Activated CD8-positive, alpha-beta memory T cell treated with anti-CD3 and anti-CD28 coated beads for 1 hour (primary cell): ENCODE results near the gene MYADM.

ENCODE experiments used
- DNase-seq, 2 donors: peaks; one replicate each; pipeline ENCODE4 v3.0.0-alpha.2; 2020; ENCODE audit warnings: low read depth in 1 of 2; ENCODE audit errors: extremely low read depth in 1 of 2

Gene MYADM

DNA sequence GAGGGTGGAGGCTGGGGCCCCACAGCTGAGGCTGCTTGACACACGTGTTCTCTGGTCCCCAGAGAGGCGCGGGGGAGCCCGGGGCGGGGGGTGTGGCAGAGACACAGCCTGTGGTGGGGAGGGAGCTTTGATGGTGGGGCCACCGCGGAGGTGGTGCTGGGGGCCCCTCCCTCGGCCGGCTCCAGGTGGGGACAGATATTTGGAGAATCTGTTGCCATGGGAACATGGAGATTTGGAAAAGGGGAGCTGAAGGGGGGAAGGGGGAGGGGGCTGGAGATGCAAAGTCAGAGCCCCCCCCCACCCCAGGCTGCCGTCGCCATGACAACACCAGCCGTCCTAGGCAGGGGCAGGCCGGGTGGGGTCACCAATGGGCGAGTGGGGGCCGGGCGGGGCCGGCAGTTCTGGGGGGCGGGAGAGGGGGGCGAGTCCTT is 15.6 kb downstream of the MYADM start:
- no peak for DNase-seq

DNA sequence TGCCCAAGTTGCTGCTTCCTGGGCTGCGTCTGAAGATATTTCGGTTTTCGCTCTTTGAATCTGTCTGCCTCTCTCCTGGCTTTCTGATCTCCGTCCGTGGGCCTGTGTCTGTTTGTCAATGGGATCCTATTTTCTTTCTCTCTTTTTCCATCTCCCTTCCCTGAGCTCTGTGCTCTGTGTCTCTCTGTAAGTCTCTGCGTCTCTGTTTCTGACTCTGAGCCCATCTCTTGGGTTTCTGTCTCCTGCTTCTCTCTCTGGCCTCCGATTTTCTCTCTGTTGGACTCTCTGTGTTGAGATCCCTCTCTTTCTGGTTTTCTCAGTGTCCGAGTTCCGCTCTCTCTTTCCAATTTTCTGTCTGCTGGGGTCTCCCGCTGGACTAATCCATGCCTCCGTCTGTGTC is 16.1 kb downstream of the MYADM start:
- DNase-seq = no peak

DNA sequence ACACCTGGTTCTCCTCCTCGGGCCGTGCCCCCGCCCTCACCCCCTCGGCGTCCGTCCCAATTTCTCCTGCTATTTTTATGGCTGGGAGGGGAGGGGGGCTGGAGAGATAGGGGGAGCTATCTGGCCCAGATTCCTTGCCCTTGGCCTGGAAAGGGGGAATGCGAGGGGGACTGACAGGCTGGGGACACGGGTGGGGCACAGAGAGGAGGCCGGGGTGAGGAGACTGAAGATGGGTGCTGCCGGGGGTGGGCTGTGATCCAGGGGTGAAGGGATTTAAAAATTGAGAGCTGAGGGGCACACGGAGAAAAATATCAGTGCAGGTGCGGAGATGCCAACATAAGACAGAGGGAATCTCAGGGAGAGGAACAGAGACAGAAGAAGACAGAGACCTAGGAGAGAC is 16.6 kb downstream of the MYADM start:
- no peak for DNase-seq

DNA sequence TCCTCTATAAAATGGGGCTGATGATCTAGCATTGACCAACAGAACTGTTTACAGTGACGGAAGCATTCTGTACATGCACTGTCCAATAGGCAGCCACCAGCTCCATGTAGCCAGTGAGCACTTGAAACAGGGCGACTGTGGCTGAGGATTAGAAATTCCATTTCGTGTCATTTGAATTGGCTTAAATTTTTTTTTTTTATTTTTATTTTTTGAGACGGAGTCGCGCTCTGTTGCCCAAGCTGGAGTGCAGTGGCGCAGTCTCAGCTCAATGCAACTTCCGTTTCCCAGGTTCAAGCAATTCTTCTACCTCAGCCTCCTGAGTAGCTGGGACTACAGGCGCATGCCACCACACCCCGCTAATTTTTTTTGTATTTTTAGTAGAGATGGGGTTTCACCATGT is 17.4 kb downstream of the MYADM start:
- DNase-seq = no peak

DNA sequence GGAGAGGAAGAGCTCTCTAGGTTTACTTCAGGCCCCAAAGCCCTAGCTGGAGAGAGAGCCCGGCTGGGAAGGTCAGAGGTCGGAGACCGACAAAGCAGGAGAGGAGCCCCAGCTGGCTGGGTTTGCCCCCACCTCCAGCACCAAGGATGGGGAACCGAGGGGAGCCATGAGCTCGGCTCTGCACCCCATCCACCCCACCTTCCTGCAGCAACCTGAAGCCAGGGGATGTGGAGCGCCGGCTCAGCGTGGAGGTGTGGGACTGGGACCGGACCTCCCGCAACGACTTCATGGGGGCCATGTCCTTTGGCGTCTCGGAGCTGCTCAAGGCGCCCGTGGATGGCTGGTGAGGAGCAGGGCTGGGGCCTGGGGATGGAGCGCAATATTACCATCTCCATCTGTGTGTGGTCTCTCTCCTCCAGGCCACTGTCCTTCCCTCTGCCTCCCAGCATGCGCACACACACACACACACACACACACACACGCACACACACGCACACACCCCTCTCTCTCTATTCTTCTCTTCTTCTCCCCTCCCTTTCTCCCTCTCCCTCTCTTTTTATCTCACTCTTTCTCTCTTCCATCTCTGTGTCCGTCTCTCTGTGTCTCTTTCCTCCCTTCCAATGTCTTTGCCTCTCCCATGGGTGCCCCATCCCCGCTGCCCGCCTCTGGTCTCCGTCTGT is 24.8 kb downstream of the MYADM start:
- no peak for DNase-seq

DNA sequence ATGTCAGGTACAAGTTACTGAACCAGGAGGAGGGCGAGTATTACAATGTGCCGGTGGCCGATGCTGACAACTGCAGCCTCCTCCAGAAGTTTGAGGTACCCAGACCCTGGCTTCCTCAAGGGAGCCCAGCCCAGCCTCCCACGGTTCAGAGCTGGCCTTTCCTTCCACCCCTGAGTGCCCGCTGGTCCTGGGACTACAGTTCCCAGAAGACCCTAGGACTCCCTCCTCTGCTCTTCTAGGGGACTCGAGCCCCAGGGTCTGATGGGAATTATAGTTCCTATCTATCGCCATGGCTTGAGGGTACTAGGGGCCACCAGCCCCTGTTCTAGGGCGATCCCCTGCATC is 25.3 kb downstream of the MYADM start:
- DNase-seq = no peak

DNA sequence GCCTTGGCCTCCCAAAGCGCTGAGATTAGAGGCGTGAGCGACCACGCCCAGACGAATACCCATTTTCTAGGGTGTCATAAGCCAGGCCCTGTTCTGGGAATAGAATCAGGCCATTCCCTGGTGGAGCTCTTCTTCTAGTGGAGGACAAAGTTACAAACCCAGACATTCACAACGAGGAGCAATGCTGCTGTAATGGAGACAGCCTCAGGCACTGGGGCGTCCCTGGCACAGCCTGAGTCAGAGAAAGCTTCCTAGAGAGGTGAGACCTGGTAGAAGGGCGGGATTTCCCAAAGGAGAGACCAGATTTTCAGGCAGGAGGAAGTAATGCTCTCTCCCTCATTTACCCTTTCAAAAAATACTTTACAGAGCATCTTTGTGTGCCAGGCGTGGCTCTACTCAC is 27.0 kb downstream of the MYADM start:
- no peak for DNase-seq

DNA sequence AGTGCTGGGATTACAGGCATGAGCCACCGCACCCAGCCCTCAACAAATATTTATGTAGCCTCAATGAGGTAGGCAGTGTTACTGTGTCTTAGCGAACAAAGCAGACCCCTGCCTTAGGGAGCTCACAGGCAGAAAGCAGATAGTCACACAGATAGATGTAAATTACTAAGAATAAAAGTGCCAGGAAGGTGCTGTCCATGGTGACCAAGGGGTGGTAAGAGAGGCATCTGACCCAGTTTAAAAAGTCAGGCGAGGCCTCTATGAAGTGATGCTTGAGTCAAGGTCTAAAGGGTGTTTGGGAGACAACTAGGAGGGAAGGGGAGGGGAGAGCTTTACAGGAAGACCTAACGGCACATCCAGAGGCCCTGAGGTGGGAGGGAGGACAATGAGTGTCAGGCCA is 29.0 kb downstream of the MYADM start:
- DNase-seq = no peak

DNA sequence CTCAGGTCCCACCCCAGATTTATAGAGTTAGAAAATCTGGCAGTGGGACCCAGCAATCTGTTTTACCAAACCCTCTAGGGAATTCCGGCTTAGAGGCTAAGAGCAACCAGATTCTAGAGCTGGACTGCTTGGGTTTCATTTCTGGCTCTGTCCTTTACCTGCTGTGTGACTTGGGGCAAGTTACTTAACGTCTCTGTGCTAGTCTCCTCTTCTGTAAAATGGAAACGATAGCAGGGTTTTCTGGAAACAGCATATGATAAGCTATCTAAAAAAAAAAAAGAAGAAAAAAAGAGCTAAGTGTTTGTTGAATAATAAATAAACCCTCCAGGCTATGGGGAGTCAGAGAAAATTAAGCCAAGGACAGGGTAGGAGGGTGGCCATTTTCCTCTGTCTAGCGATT is 29.8 kb downstream of the MYADM start:
- no peak for DNase-seq

DNA sequence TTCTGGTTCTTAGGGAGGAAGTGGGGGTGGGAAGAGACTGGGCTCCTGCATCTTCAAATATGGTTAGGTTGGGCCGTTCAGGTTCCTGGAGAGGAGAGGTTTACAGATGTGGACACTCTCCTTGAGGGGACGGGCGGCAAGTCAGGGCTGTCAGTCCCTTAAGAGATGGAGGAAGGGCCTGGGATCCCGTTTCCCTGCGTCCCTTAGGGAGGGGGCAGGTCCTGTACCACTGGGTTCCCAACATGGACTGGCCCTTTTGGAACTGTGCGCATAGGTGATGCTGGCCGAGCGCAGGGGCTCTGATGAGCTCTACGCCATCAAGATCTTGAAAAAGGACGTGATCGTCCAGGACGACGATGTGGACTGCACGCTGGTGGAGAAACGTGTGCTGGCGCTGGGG is 30.5 kb downstream of the MYADM start:
- DNase-seq = no peak

DNA sequence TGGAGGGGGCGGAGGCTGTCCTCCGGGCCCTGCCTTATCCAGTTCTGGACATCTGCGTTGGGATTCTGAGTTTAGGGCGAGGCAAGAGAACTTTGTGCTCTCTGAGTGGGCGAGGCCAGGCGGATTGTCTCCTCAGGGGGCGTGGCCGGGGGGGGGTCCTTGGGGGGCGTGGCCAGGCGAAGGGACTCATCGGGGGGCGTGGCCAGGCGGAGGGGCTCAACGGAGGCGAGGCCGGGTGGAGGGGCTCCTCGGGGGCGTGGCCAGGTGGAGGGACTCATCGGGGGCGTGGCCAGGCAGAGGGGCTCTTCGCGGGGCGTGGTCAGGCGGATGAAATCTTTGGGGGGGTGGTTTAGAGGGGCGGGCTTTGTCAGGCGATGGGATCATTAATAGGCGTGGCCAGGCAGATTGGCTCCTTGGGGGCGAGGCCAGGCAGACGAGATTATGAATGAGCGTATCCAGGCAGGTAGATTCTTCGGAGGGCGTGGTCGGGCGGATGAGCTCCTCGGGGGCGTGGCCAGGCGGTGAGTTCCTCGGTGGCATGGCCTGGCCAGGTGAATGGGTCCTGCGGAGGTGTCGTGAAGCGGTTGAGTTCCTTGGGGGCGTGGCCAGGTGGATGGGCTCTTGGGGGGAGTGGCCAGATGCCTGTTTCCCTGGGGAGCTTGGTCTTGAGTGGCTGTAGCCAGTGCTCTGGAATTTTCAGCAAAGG is 31.1 kb downstream of the MYADM start:
- no peak for DNase-seq

DNA sequence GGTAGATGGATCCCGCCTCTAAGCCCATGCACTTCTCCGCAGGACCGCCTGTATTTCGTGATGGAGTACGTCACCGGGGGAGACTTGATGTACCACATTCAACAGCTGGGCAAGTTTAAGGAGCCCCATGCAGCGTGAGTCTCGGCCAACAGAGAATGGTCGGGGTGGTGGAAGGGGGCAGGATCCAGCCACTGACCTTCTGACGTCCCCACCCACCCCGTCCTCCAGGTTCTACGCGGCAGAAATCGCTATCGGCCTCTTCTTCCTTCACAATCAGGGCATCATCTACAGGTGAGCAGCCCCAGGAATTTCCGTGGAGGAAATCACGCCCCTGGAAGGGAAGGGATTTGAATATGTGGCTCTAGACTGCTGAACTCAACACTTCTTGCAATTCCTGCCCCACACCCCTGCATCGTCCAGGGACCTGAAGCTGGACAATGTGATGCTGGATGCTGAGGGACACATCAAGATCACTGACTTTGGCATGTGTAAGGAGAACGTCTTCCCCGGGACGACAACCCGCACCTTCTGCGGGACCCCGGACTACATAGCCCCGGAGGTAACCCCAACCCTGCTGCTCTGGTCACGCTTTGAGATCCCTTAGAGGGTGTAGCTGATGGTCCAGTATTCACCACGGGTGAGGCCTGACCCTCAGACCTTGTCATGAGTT is 32.6 kb downstream of the MYADM start:
- no peak for DNase-seq

DNA sequence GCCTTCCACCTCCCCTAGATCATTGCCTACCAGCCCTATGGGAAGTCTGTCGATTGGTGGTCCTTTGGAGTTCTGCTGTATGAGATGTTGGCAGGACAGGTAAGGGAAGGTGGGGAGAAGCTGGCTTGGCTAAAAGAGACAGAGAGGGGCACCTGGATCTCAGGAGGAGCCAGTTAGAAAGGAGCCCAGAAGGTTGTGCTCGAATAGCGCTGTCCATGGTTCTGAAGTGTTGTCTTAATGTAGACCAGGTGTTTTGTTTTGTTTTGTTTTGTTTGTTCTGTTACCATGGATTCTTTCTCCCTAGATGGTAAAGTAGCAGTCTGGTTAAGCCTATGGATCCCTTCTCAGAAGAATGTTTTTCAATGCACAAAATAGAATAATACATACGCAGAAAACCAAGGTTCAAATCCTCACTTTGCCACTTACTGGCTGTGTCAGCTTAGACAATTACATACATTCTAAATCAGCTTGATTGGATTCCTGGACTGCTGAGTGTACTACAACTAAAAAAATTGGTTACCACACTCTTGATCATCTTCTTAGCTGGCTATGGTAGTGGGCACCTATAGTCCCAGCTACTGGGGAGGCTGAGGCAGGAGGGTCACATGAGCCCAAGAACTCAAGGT is 35.5 kb downstream of the MYADM start:
- DNase-seq = no peak

DNA sequence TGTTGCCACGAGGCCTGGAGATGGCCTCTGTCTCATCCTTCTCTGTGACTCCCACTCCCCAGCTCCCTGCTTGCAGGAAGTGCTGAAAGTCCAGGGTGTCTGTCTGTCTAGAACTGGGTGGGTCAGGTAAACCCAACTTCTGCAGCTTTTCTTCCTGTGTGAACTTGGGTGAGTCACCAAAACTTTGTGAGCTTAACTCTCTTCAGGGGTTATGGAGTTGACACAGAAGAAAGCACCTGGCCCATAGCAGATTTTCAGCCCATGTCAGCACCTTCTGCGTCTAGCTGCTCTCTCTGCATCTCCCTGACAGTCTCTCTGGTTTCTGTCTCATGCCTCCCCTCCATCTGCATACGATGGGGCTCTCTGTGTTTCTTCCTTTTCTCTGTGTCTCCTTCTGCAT is 37.2 kb downstream of the MYADM start:
- no peak for DNase-seq

DNA sequence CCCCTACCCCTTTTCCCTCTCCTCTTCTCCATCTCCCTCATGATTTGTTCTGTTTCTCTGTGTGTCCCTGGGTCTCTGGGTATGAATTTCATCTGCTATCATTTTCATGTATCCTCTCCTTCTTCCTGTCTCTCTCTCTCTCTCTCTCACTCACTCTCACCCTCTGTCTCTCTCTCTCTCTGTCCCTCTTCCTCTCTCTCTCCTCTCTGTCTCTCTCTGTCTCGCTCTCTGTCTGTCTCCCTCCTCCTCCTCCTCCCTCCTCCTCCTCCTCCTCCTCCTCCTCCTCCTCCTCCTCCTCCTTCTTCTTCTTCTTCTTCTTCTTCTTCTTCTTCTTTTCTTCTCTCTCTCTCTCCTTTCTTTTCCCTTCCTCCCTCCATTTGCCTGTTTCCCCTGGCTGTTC is 38.1 kb downstream of the MYADM start:
- DNase-seq = no peak

DNA sequence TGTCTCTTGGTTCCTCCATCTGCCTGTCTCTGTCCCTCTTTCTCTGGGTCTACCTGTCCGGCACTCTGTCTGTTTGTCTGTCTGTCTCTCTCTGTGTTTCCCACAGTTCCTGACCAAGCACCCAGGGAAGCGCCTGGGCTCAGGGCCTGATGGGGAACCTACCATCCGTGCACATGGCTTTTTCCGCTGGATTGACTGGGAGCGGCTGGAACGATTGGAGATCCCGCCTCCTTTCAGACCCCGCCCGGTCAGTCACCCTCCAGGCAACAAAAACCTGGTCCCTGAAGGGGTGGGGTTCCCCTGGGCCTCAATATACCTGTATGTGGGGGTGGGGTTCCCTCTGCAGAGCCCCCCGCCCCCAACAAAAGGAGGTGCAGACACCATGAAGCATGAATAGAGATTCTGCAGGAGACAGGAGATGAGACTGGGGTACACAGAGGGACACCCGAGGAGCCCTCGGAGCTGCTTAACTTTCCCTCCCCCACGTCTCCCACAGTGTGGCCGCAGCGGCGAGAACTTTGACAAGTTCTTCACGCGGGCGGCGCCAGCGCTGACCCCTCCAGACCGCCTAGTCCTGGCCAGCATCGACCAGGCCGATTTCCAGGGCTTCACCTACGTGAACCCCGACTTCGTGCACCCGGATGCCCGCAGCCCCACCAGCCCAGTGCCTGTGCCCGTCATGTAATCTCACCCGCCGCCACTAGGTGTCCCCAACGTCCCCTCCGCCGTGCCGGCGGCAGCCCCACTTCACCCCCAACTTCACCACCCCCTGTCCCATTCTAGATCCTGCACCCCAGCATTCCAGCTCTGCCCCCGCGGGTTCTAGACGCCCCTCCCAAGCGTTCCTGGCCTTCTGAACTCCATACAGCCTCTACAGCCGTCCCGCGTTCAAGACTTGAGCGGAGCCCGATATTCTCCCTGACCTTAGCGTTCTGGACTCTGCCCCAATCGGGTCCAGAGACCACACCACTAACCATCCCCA is 38.8 kb downstream of the MYADM start:
- peak; percentile 36 to 57 for DNase-seq

DNA sequence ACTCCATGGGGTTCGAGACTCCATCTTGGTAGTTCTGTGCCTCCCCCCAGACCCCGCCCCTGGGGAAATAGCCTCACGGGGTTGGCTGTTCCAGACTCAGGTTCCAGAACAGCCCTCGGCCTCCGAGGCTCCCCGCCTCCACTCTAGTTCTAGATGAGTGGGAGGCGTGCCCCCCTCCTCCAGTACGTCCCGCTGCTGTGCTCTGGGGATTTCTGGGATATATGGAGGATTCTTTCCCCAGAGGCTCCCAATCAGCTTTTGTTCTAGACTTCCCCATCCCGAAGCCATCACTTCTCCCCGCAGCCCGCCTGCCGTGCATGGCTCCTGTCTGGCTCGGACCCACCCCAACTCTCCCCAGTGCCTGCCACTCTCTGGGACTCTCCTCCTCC is 39.5 kb downstream of the MYADM start:
- no peak for DNase-seq

DNA sequence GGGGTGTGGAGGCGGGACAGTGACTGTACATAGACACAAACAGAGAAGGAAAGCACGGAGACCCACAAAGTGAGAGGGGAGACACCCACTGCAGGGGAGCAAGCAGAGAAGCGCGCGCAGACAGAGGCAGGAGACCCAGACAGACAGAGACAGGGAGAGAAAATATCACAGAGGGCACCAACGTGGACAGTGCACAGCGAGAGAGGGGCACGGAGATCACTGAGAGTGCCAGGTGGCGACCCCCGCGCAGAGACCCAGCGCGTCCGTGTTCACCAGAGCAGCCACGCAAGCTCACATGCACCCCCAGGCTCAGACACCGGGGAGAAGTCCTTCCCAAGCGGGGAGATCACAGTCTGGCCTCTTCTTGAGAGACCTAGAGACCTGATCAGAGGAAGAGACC is 40.0 kb downstream of the MYADM start:
- no peak for DNase-seq

DNA sequence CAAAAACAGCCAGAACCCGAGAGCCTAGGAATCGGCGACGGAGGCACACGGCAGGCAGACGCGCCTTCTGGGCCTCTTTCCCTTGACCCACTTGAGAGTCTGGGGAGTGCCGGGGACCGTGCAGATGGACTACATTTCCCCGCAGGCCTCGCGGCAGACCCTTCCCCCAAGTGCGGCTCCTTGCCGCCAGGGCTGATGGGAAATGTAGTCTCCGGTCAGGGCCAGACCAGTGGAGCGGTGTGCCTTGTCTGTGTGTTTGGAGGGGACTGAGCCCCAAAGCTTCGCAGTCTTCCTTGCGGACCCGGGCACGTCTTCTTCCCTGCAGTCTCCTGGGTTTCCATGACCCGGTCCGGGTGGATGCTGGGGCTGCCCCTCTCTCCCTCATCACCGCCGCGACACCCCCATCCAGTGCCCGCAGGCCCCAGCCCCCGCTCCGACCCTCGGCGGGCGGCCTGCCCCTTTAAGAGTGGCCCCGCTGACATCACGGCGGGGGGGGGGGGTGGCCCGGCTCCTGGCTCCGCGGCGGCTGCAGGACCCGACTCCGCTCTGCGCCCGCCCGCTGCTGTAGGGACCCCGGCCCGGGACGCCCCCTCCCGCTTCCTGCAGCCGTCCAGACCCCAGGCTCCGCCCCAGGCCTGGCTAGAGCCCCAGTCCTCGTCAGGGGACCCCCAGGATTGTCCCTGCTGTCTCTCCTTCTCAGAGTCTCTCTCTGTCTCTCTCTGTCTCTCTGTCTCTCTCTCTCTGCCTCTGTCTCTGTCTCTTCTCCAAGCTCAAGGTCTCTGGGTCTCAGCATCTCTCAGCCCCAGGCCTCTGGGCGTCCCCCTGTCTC is 40.6 kb downstream of the MYADM start:
- no peak for DNase-seq

DNA sequence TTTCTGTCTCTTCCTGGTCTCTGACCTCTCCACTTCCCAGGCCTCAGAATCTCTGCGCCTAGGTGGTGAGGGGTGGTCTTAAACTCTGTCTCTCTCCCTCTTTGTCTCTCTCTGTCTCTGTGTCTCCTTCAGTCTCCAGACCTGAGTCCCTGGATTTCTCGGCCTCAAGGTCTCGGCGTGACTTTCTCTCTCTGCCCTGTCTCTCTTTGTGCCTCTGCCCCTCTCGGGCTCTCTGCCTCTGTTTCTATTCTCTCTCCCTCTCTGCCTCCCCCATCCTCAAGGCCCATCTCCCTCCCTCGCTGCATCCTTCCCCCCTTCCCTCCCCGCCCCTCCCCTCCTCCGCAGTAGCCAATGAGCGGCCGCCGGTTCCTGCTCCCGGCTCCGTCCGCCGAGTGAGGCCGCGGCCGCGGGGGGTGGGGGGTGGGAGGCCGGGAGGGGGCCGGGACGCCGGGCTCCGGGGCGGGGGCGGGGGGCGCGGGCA is 41.3 kb downstream of the MYADM start, which contains the start of gene CACNG7:
CACNG7 (plus strand) TSS at position 344 of the 481 bp plus-strand sequence. CDS start 3,554 bp downstream, outside the sequence.
- DNase-seq = no peak
